Heart right ventricle (tissue), 16 donors: ENCODE data around the gene DBN1. TPM values are rescaled to one million over a fixed set of nuclear protein-coding genes. Genes with fewer than 3 reads are reported as not detected.
"Not testable (repeated sequence)": the region's sequence is repeated elsewhere in the genome, so short reads cannot be mapped to it uniquely, and the experiment has no call there.

Source experiments
- ATAC-seq, 8 donors: fragments of 200-7000 bp; cut with Tn5 transposase; one replicate each; pipeline ENCODE4 v1.9.1; 2020; ENCODE audit warnings: mild to moderate bottlenecking in 8 of 8, moderate library complexity in 8 of 8, moderate number of reproducible peaks in 1 of 8
- DNase-seq, 2 donors: peaks; one replicate each; pipeline ENCODE4 v3.0.0-alpha.2; 2020
- H3K27ac ChIP-seq, 10 donors: fragments of 200-600 bp; sonication (generic) in 2 of 10; one replicate each; pipeline versions ENCODE4 v1.5.0 to v1.8.0; 2020 to 2022; ENCODE audit warnings: mild to moderate bottlenecking in 3 of 10
- H3K27me3 ChIP-seq, 7 donors: fragments of 200-600 bp; one replicate each; pipeline ENCODE4 v1.8.0; 2021 to 2022; ENCODE audit warnings: mild to moderate bottlenecking in 2 of 7
- H3K36me3 ChIP-seq, 9 donors: fragments of 200-600 bp; sonication (generic) in 1 of 9; one replicate each; pipeline versions ENCODE4 v1.5.0 to v1.8.0; 2020 to 2022; ENCODE audit warnings: mild to moderate bottlenecking in 2 of 9
- H3K4me1 ChIP-seq, 9 donors: fragments of 200-600 bp; sonication (generic) in 1 of 9; one replicate each; pipeline versions ENCODE4 v1.5.0 to v1.8.0; 2020 to 2022; ENCODE audit warnings: mild to moderate bottlenecking in 4 of 9
- H3K4me3 ChIP-seq, 10 donors: fragments of 200-600 bp; sonication (generic) in 2 of 10; one replicate each; pipeline versions ENCODE4 v1.5.0 to v1.8.0; 2020 to 2022; ENCODE audit warnings: mild to moderate bottlenecking in 7 of 10, moderate library complexity in 2 of 10
- H3K9me3 ChIP-seq, 11 donors: fragments of 200-600 bp in 10 of 11; sonication (generic) in 2 of 11; one replicate each; pipeline versions ENCODE4 v1.5.0 to v1.8.0; 2013 to 2022; ENCODE audit warnings: mild to moderate bottlenecking in 2 of 11, control low read depth in 1 of 11, moderate library complexity in 1 of 11
- CTCF ChIP-seq, 9 donors: fragments of 200-600 bp; sonication (generic) in 2 of 9; IDR thresholded peaks; one replicate each; pipeline versions ENCODE4 v1.5.0 to v1.8.0; 2021 to 2022; ENCODE audit warnings: antibody characterized with exemption in 9 of 9, mild to moderate bottlenecking in 5 of 9, moderate library complexity in 1 of 9
- WGBS, 2 donors: extraction: QIAGEN DNeasy Blood & Tissue Kit; methylation state at CpG; one replicate each; pipeline ENCODE4 v1.1.7; 2013; ENCODE audit warnings: inconsistent platforms in 1 of 2; 5-methylcytosine and 5-hydroxymethylcytosine counted together
- intact Hi-C, 10 donors: fragments of 100-400 bp; cut with DNase I; formaldehyde crosslinking; loops; one replicate each; pipeline versions ENCODE4 v1.11.1 to v1.14.2; 2022
- polyA plus RNA-seq, 2 donors: library from polyadenylated mRNA; stranded (reverse); fragments of 200-250 nt; gene quantifications; one replicate each; pipeline ENCODE4 v1.2.3, GENCODE V29; 2013
- total RNA-seq, 10 donors: library from RNA; stranded (reverse); fragmentation: NEBNext Ultra II Directional in 3 of 10; extraction: Animal tissue kit (Norgen Biotek cat#: 25700) in 3 of 10; gene quantifications; one replicate each; pipeline versions ENCODE4 v1.2.1 to v1.2.4, GENCODE V29; 2021 to 2023
- donor health status: Arrhythmogenic right ventricular cardiomyopathy.
- donor health status: ischemic (EF 13 %, LVEDD 7.1; RV severe dilation, severe dysfunction).
- donor health status: healthy with polysubstance abuse.
- donor health status: DM: no; HTN: yes; CAD: no.
- donor health status: DM: no; HTN: no; CAD: no.
- donor health status: ischemic (EF 25% LVEDD 6.9; RV normal size, moderate dysfunction).
- donor health status: ischemic (EF 25% LVEDD 5.7; RV mildly dilated, moderate dysfunction).
- donor health status: healthy.
- donor health status: DM: yes; HTN: yes; CAD: no.
- donor health status: Ischemic cardiomyopathy.
- donor health status: ischemic (EF 35%, LVEDD 5.7; RV mildly dilated, moderate dysfunction).
- donor health status: nonischemic (EF 11% LVEDD 7.7; RV severe dilation, severe dysfunction).
- donor health status: DM: yes; HTN: yes; CAD: no.
- donor health status: PGD.
- donor health status: ischemic (EF 29% LVEDD 5.4; RV normal size, mild dysfunction).
- donor health status: nonischemic (EF 23%, LVEDD 6.1; RV moderate dilation, normal function).

DBN1 gene
- total and polyA plus RNA-seq, 12 donors, result 13.1 to 52.9 (median 19.4) TPM

- no peak for ATAC-seq
- intact Hi-C loops, result no loop called here
- whole genome bisulfite sequencing, 2 donors, result 71 to 85% methylated on average over 3 of the region's 3 CpGs
Measured at GRCh38 chr5:177419046-177419445, 54.4 kb downstream of the DBN1 start.

GRCh38 chr5:177417081-177417480 lies 56.4 kb downstream of the DBN1 start:
- H3K27ac ChIP-seq, H3K9me3 ChIP-seq, H3K4me3 ChIP-seq, H3K27me3 ChIP-seq, H3K36me3 ChIP-seq, intact Hi-C loops, DNase-seq, ATAC-seq: not testable (repeated sequence)
- H3K4me1 ChIP-seq, result peaks cover 0 to 23% (median 0%) of the 10 kb centered on the region in 9 donors
- WGBS, 2 donors, result 87 to 89% methylated on average over 6 of the region's 6 CpGs

More at GRCh38 chr5:177419046-177419445, 54.4 kb downstream of the DBN1 start:
- TF ChIP-seq CTCF (IDR thresholded peaks at IDR 0.05), result no peak
- DNase-seq, result no peak
- Histone ChIP-seq H3K27ac (no peak overlapping the region), H3K36me3 (no peaks in the 10 kb centered on the region), H3K4me1 (peaks cover 0 to 15% (median 0%) of the 10 kb centered on the region in 9 donors), H3K27me3 (no peaks in the 10 kb centered on the region), H3K4me3 (no peak overlapping the region), H3K9me3 (no peaks in the 10 kb centered on the region)

GRCh38 chr5:177414481-177414880 lies 59.0 kb downstream of the DBN1 start:
- Histone ChIP-seq H3K4me1 (peaks cover 0 to 23% (median 0%) of the 10 kb centered on the region in 9 donors), H3K4me3 (no peak overlapping the region), H3K27me3 (peaks cover 0 to 12% (median 0%) of the 10 kb centered on the region in 7 donors), H3K36me3 (no peaks in the 10 kb centered on the region), H3K9me3 (no peaks in the 10 kb centered on the region), H3K27ac (no peak overlapping the region)
- WGBS, 2 donors, result 81 to 82% methylated on average over 3 of the region's 3 CpGs
- intact Hi-C loops, result no loop called here
- ATAC-seq (no peak), DNase-seq (no peak)
- no peak for TF ChIP-seq CTCF (IDR thresholded peaks at IDR 0.05)

- H3K36me3 ChIP-seq, result no peaks in the 10 kb centered on the region
- no peak for TF ChIP-seq CTCF (IDR thresholded peaks at IDR 0.05)
- no peak overlapping the region for H3K4me3 ChIP-seq
- ATAC-seq, result no peak
- peaks cover 0 to 21% (median 0%) of the 10 kb centered on the region in 7 donors for H3K27me3 ChIP-seq
- peaks cover 0 to 23% (median 0%) of the 10 kb centered on the region in 9 donors for H3K4me1 ChIP-seq
- DNase-seq, result no peak
- H3K27ac ChIP-seq, result peak overlapping the region in 1 of 10 donors; percentile 59
- H3K9me3 ChIP-seq, result no peaks in the 10 kb centered on the region
- intact Hi-C loops, result no loop called here
- 86 to 87% methylated on average over 8 of the region's 8 CpGs for WGBS, 2 donors
Measured at GRCh38 chr5:177412603-177413233, 60.7 kb downstream of the DBN1 start.

- no peaks in the 10 kb centered on the region for H3K9me3 ChIP-seq
- H3K36me3 ChIP-seq, result no peaks in the 10 kb centered on the region
- H3K27ac ChIP-seq, result peak overlapping the region in 1 of 10 donors; percentile 5
- DNase-seq (no peak), ATAC-seq (no peak)
- H3K27me3 ChIP-seq, result peaks cover 0 to 31% (median 0%) of the 10 kb centered on the region in 7 donors
- no peak overlapping the region for H3K4me3 ChIP-seq
- TF ChIP-seq CTCF (IDR thresholded peaks at IDR 0.05), result no peak
- WGBS, 2 donors, result 82 to 83% methylated on average over 3 of the region's 3 CpGs
- H3K4me1 ChIP-seq, result peaks cover 0 to 23% (median 0%) of the 10 kb centered on the region in 9 donors
- intact Hi-C loops, result no loop called here
Measured at GRCh38 chr5:177410575-177410974, 62.9 kb downstream of the DBN1 start.
